GM13976 (cell line): Measurements from ENCODE around the gene HLA-DRB1.
"Not testable (repeated sequence)": the region's sequence is repeated elsewhere in the genome, so short reads cannot be mapped to it uniquely, and the experiment has no call there.

Experiments
- DNase-seq: peaks from one replicate; pipeline ENCODE4 v3.0.0; 2012; ENCODE audit warnings: low spot score
- CTCF ChIP-seq: IDR thresholded peaks from 2 replicates; pipeline ENCODE4 v1.5.1; 2012; ENCODE audit warnings: borderline replicate concordance, mild to moderate bottlenecking; ENCODE audit not compliant: insufficient read depth; ENCODE audit errors: extremely low read depth, missing control alignments, control extremely low read depth
- in situ Hi-C: fragments of 300-500 bp; cut with MboI; formaldehyde crosslinking; loops from one replicate; pipeline ENCODE4 v1.12.0; 2022; ENCODE audit warnings: low sequenced_read_pairs, mixed read lengths, inconsistent platforms; ENCODE audit not compliant: unreplicated experiment

Gene HLA-DRB1

GRCh38 chr6:32603888-32604287, 14.2 kb upstream of the HLA-DRB1 start:
- no peak for TF ChIP-seq CTCF
- DNase-seq, result no peak
- in situ Hi-C loops, result no loop called here

GRCh38 chr6:32603222-32603621, 13.6 kb upstream of the HLA-DRB1 start:
- no peak for DNase-seq
- in situ Hi-C loops, result no loop called here
- no peak for TF ChIP-seq CTCF

- in situ Hi-C loops, result no loop called here
- DNase-seq, result no peak
- no peak for TF ChIP-seq CTCF
These were observed 12.7 kb upstream of the HLA-DRB1 start for GRCh38 chr6:32602383-32602782.

GRCh38 chr6:32597024-32597423, 7.4 kb upstream of the HLA-DRB1 start:
- no peak for DNase-seq
- no peak for TF ChIP-seq CTCF

GRCh38 chr6:32590713-32591112, 1.1 kb upstream of the HLA-DRB1 start:
- DNase-seq, in situ Hi-C loops: not testable (repeated sequence)

More at GRCh38 chr6:32597024-32597423, 7.4 kb upstream of the HLA-DRB1 start:
- in situ Hi-C loops, result no loop called here

GRCh38 chr6:32588156-32588555, 1.5 kb downstream of the HLA-DRB1 start:
- no peak for TF ChIP-seq CTCF
- in situ Hi-C loops, result loop anchor here (5.0 kb wide), 1 partner anchor 61 kb away; no protein-coding TSS in a partner anchor

GRCh38 chr6:32583527-32583898, 6.1 kb downstream of the HLA-DRB1 start:
- TF ChIP-seq CTCF, result no peak
- in situ Hi-C loops, result no loop called here
- DNase-seq, result no peak

More at GRCh38 chr6:32588156-32588555, 1.5 kb downstream of the HLA-DRB1 start:
- no peak for DNase-seq
